ENCODE measurements around the gene GOLGA5.
"Not testable (repeated sequence)": the region's sequence is repeated elsewhere in the genome, so short reads cannot be mapped to it uniquely, and the experiment has no call there.

DNA sequence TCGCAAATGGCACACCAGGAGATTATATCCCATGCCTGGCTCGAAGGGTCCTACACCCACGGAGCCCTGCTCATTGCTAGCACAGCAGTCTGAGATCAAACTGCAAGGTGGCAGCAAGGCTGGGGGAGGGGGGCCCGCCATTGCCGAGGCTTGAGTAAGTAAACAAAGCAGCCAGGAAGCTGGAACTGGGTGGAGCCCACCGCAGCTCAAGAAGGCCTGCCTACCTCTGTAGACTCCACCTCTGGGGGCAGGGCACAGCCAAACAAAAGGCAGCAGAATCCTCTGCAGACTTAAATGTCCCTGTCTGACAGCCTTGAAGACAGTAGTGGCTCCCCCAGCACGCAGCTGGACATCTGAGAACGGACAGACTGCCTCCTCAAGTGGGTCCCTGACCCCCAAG, 59.0 kb downstream of the GOLGA5 start:
- not testable (repeated sequence) for TF ChIP-seq EZH2phosphoT487 (IDR thresholded peaks at IDR 0.05; ENCODE audit: borderline replicate concordance, low read length); CTCF (conservative IDR thresholded peaks at IDR 0.05; ENCODE audit: low read depth, low read length)

All from PC-3 (cell line).